Epithelial cell of prostate (primary cell): Measurements from ENCODE around the gene GAK.
"Not testable (repeated sequence)": the region's sequence is repeated elsewhere in the genome, so short reads cannot be mapped to it uniquely, and the experiment has no call there.

ENCODE experiments used
- DNase-seq: peaks from one replicate; pipeline ENCODE4 v3.0.0-alpha.2; 2011; ENCODE audit warnings: low read depth, low spot score
- H3K27ac ChIP-seq: fragments of 450-650 bp; 2 replicates; pipeline ENCODE4 v1.5.1; 2017; ENCODE audit warnings: mild to moderate bottlenecking

The GAK gene

GRCh38 chr4:931960-932712 is at the start of gene GAK, which contains the start of gene TMEM175:
Gene GAK, minus strand, starts transcription at chr4:932316. Its CDS starts 129 bp downstream, at chr4:932187.
Gene TMEM175, plus strand, starts transcription at chr4:932460. Its CDS starts 15,280 bp downstream, at chr4:947740.
- H3K27ac ChIP-seq = peak within 1 kb of the TSS; percentile 81
- DNase-seq = peak; percentile 79

- no peak for DNase-seq
- peak overlapping the region; percentile 48 for H3K27ac ChIP-seq
Measured at GRCh38 chr4:978957-979701, 47.0 kb upstream of the GAK start.

GRCh38 chr4:976016-976415 is 43.9 kb upstream of the GAK start:
- not testable (repeated sequence) for DNase-seq, H3K27ac ChIP-seq

- H3K27ac ChIP-seq = no peak overlapping the region
- no peak for DNase-seq
Measured at GRCh38 chr4:974668-975067, 42.6 kb upstream of the GAK start.

- H3K27ac ChIP-seq = no peak within 1 kb of the TSS
- DNase-seq = no peak
Measured at GRCh38 chr4:973431-974397, 41.6 kb upstream of the GAK start, which contains the start of gene DGKQ. Gene DGKQ, minus strand, starts transcription at chr4:973569. Its CDS starts 87 bp downstream, at chr4:973482.

GRCh38 chr4:972651-973424 is 40.7 kb upstream of the GAK start:
- DNase-seq = no peak
- H3K27ac ChIP-seq = no peak overlapping the region

- H3K27ac ChIP-seq = no peak overlapping the region
- DNase-seq = no peak
Measured at GRCh38 chr4:971666-972500, 39.8 kb upstream of the GAK start.

GRCh38 chr4:970854-971520 is 38.9 kb upstream of the GAK start:
- H3K27ac ChIP-seq = no peak overlapping the region
- DNase-seq = no peak

GRCh38 chr4:970046-970745 is 38.1 kb upstream of the GAK start:
- no peak overlapping the region for H3K27ac ChIP-seq
- no peak for DNase-seq

- DNase-seq = no peak
- no peak overlapping the region for H3K27ac ChIP-seq
Measured at GRCh38 chr4:968621-969394, 36.7 kb upstream of the GAK start.

GRCh38 chr4:968221-968620 is 36.1 kb upstream of the GAK start:
- H3K27ac ChIP-seq = no peak overlapping the region
- DNase-seq = no peak

- no peak overlapping the region for H3K27ac ChIP-seq
- no peak for DNase-seq
Measured at GRCh38 chr4:967113-968104, 35.3 kb upstream of the GAK start.

- H3K27ac ChIP-seq = no peak overlapping the region
- DNase-seq = no peak
Measured at GRCh38 chr4:966266-967112, 34.4 kb upstream of the GAK start.

- H3K27ac ChIP-seq = no peak overlapping the region
- DNase-seq = no peak
Measured at GRCh38 chr4:965766-966134, 33.6 kb upstream of the GAK start.
